ENCODE measurements around the gene NRP2. TPM values are rescaled to one million over a fixed set of nuclear protein-coding genes. Genes with fewer than 3 reads are reported as not detected.

The NRP2 gene
- total RNA-seq, 4 donors from 2014 or later = 1.6 to 4.1 (median 2.2) TPM

DNA sequence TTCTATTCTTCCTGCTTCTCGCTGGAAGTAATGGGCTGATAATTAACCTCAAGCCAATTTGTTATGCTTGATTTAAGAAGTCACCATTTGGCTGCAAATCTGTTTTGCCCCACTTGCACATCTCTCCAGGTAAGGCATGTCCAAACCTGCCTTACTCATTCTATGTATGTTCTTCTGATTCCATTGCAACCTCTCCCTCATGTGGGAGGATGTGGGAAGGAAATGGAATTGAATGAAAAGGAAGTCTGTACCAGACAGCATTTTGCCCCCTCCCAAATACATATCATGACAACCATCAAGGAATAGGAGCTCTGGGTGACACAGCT is 131.7 kb downstream of the NRP2 start:
- no peaks in the 10 kb centered on the region for H3K4me1 ChIP-seq
- H3K4me3 ChIP-seq = no peak overlapping the region
- in situ Hi-C loops (cut with MboI; ENCODE audit: low sequenced_read_pairs in 4 of 4) (no loop called here), intact Hi-C loops (cut with DNase I; ENCODE audit: low total_unique reads) (no loop called here)
- no peaks in the 10 kb centered on the region for H3K27me3 ChIP-seq
- no peak for DNase-seq
- no peak overlapping the region for H3K27ac ChIP-seq
- H3K9me3 ChIP-seq = no peaks in the 10 kb centered on the region
- no peak for ATAC-seq
- H3K36me3 ChIP-seq = no peaks in the 10 kb centered on the region
- TF ChIP-seq, protein P1, sequence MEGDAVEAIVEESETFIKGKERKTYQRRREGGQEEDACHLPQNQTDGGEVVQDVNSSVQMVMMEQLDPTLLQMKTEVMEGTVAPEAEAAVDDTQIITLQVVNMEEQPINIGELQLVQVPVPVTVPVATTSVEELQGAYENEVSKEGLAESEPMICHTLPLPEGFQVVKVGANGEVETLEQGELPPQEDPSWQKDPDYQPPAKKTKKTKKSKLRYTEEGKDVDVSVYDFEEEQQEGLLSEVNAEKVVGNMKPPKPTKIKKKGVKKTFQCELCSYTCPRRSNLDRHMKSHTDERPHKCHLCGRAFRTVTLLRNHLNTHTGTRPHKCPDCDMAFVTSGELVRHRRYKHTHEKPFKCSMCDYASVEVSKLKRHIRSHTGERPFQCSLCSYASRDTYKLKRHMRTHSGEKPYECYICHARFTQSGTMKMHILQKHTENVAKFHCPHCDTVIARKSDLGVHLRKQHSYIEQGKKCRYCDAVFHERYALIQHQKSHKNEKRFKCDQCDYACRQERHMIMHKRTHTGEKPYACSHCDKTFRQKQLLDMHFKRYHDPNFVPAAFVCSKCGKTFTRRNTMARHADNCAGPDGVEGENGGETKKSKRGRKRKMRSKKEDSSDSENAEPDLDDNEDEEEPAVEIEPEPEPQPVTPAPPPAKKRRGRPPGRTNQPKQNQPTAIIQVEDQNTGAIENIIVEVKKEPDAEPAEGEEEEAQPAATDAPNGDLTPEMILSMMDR (IDR thresholded peaks at IDR 0.05 in 4 of 5, conservative IDR thresholded peaks at IDR 0.05 in 1 of 5) = no peak
- no peak for TF ChIP-seq POLR2A (IDR thresholded peaks at IDR 0.05)

DNA sequence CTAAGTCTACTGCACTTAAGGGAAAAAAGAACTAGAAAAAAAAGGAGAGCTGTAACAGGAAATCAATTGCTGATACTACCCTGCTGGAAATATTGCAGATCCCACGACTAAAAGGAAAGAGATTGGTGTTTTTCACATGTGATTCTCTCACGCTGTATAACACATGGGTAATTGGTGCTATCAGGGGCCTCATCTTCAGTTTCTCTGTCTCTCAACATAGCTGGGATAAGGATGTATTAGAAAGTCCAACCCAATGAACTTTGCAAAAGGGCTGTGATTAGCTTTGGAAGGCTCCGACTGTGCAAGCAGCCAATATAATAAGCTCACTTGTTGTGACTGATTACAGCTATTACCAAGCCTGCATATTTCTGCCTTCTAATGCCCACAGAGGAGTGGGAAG is 133.4 kb downstream of the NRP2 start:
- no peak overlapping the region for H3K4me3 ChIP-seq
- H3K36me3 ChIP-seq = no peaks in the 10 kb centered on the region
- no peaks in the 10 kb centered on the region for H3K4me1 ChIP-seq
- no peaks in the 10 kb centered on the region for H3K9me3 ChIP-seq
- in situ Hi-C loops (cut with MboI; ENCODE audit: low sequenced_read_pairs in 4 of 4) = no loop called here
- no peaks in the 10 kb centered on the region for H3K27me3 ChIP-seq
- H3K27ac ChIP-seq = no peak overlapping the region
- DNase-seq = no peak
- no peak for ATAC-seq
- intact Hi-C loops (cut with DNase I; ENCODE audit: low total_unique reads) = no loop called here
- TF ChIP-seq, protein P1 (IDR thresholded peaks at IDR 0.05 in 4 of 5, conservative IDR thresholded peaks at IDR 0.05 in 1 of 5) = no peak
- TF ChIP-seq POLR2A (IDR thresholded peaks at IDR 0.05) = no peak

DNA sequence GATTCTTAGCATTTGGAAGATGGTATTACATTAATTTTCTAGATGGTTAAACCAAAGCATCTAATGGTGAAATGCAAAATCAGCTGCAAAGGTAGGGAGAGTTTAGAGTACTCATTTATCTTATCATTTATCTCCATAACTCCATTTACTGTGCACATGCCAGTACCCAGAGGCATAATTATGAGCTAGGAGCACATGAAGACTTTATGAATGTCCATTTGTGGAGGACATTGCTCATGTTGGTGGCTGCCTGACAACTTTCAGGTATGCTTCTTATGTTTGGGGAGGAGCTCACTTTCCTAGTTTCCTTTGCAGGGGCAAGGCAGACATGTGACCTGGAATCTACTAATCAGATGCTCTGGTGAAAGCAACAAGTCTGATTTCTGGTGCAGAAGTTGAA is 134.0 kb downstream of the NRP2 start:
- H3K36me3 ChIP-seq = no peaks in the 10 kb centered on the region
- no peaks in the 10 kb centered on the region for H3K4me1 ChIP-seq
- no peak for TF ChIP-seq POLR2A (IDR thresholded peaks at IDR 0.05)
- TF ChIP-seq, protein P1 (IDR thresholded peaks at IDR 0.05 in 4 of 5, conservative IDR thresholded peaks at IDR 0.05 in 1 of 5) = no peak
- no peaks in the 10 kb centered on the region for H3K9me3 ChIP-seq
- no peak overlapping the region for H3K4me3 ChIP-seq
- no peak overlapping the region for H3K27ac ChIP-seq
- in situ Hi-C loops (cut with MboI; ENCODE audit: low sequenced_read_pairs in 4 of 4) (no loop called here), intact Hi-C loops (cut with DNase I; ENCODE audit: low total_unique reads) (no loop called here)
- no peaks in the 10 kb centered on the region for H3K27me3 ChIP-seq
- DNase-seq (no peak), ATAC-seq (no peak)

DNA sequence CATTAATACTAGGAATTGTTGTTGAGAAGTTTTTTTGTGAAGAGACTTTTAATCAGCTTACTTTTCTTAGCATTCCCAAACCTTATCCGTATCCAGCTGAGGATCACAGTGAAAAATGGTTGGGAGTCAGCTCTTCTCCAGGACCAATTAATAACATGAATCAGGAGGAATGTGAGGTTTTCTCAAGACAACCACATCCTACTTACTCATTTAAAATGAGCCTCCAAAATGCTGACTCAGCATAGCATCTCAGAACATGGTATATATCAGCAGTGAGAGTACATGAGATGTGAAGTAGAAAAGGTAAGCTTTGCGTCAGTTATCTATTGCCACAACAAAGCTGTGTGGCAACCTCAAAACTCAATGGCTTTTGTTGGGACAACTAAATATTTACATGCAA is 140.3 kb downstream of the NRP2 start:
- ATAC-seq = no peak
- Histone ChIP-seq H3K9me3 (no peaks in the 10 kb centered on the region), H3K4me1 (no peaks in the 10 kb centered on the region), H3K4me3 (no peak overlapping the region), H3K36me3 (no peaks in the 10 kb centered on the region), H3K27me3 (no peaks in the 10 kb centered on the region), H3K27ac (no peak overlapping the region)
- TF ChIP-seq POLR2A (IDR thresholded peaks at IDR 0.05) = no peak
- TF ChIP-seq, protein P1 (IDR thresholded peaks at IDR 0.05 in 4 of 5, conservative IDR thresholded peaks at IDR 0.05 in 1 of 5) = no peak
- intact Hi-C loops (cut with DNase I; ENCODE audit: low total_unique reads) = no loop called here
- in situ Hi-C loops (cut with MboI; ENCODE audit: low sequenced_read_pairs in 4 of 4) = no loop called here
- DNase-seq = no peak

DNA sequence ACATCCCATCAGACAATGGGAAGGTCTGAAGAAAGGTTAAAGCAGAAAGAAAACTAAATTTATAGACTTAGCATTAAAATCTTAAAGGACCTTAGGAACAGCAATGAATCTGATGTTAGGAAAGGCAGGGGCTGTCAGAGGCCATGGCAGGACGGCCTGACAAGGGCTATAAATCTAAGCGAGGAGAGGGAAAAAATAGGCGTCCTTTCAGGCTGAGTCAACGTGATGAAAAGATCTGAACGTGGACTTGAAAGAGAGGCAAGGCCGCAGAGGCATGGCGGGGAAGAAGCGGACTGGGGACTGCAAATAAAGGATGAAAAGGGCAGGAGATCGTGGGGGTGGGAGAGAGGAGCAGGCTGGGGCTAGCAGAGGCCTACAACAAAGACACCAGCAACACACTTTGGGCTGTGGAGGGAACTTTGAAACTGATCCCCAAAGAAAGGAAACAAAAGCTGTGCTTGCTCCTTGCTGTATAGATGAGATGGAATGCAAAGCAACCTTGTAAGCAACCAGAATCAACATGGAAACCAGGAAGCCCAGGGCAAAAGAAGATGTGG is 145.6 kb downstream of the NRP2 start:
- in situ Hi-C loops (cut with MboI; ENCODE audit: low sequenced_read_pairs in 4 of 4) = no loop called here
- intact Hi-C loops (cut with DNase I; ENCODE audit: low total_unique reads) = no loop called here
- ATAC-seq (no peak), DNase-seq (no peak)
- no peaks in the 10 kb centered on the region for H3K36me3 ChIP-seq
- no peaks in the 10 kb centered on the region for H3K4me1 ChIP-seq
- no peak overlapping the region for H3K27ac ChIP-seq
- no peak overlapping the region for H3K4me3 ChIP-seq
- no peaks in the 10 kb centered on the region for H3K27me3 ChIP-seq
- TF ChIP-seq, protein P1 (IDR thresholded peaks at IDR 0.05 in 4 of 5, conservative IDR thresholded peaks at IDR 0.05 in 1 of 5) = no peak
- H3K9me3 ChIP-seq = no peaks in the 10 kb centered on the region

Measured in gastrocnemius medialis (tissue), 4 donors.